GM12891 (cell line): ENCODE measurements around the gene NEU4.

Experiments
- PAX5 ChIP-seq: IDR thresholded peaks from 2 replicates; pipeline ENCODE4 v1.6.1; 2011; ENCODE audit warnings: low read length, moderate library complexity, mild to moderate bottlenecking; ENCODE audit not compliant: insufficient read depth, severe bottlenecking
- POLR2A ChIP-seq: IDR thresholded peaks from 2 replicates; pipeline ENCODE4 v1.6.1; 2011; ENCODE audit warnings: low read depth, low read length, control low read depth
- POLR2AphosphoS5 ChIP-seq: IDR thresholded peaks from 2 replicates; pipeline ENCODE4 v1.6.1; 2011; ENCODE audit warnings: low read depth, low read length, control low read depth
- POU2F2 ChIP-seq: IDR thresholded peaks from 2 replicates; pipeline ENCODE4 v1.6.1; 2011; ENCODE audit warnings: low read depth, mild to moderate bottlenecking, control low read depth, low read length, moderate library complexity
- SPI1 ChIP-seq: IDR thresholded peaks from 2 replicates; pipeline ENCODE4 v1.6.1; 2011; ENCODE audit warnings: low read depth, low read length, control low read depth
- TAF1 ChIP-seq: IDR thresholded peaks from 2 replicates; pipeline ENCODE4 v1.6.1; 2011; ENCODE audit warnings: low read depth, low read length, control low read depth

DNA sequence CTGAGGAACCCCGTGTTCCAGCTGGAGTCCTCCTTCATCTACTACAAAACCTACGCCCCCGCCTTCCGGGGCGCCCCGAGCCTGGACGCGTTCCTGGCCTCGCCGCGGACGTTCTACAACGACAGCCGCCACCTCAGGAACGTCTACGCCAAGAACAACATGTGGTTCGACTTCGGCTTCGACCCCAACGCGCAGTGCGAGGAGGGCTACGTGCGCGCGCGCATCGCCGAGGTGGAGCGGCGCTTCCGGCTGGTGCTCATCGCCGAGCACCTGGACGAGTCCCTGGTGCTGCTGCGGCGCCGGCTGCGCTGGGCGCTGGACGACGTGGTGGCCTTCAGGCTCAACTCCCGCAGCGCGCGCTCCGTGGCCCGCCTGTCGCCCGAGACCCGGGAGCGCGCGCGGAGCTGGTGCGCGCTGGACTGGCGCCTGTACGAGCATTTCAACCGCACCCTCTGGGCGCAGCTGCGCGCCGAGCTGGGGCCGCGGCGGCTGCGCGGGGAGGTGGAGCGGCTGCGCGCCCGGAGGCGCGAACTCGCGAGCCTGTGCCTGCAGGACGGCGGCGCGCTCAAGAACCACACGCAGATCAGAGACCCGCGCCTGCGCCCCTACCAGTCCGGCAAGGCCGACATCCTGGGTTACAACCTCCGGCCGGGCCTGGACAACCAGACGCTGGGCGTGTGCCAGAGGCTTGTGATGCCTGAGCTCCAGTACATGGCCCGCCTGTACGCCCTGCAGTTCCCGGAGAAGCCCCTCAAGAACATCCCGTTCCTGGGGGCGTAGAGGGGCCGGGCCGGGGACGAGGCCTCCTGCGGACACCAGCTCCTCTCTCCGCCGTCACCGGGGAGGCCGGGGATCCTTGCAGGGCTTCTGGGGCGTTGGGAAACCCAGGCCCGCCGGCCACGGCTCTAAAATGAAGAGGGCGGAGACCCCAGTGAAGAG is 5.3 kb upstream of the NEU4 start:
- TF ChIP-seq POLR2AphosphoS5, result peak; percentile 56; the same call in 1 of the 2 replicates
- TF ChIP-seq POLR2A, result no peak
- peak; percentile 13; the same call in 1 of the 2 replicates for TF ChIP-seq TAF1
- TF ChIP-seq PAX5, result no peak
- TF ChIP-seq POU2F2, result no peak
- TF ChIP-seq SPI1, result no peak
